GM12874 (cell line): ENCODE measurements around the gene MMP13.

Experiments
- CTCF ChIP-seq: IDR thresholded peaks from 2 replicates; pipeline ENCODE4 v1.5.1; 2011; ENCODE audit warnings: low read depth, mild to moderate bottlenecking, control low read depth, low read length, moderate library complexity; ENCODE audit not compliant: insufficient read depth

Gene MMP13

GRCh38 chr11:102964867-102965266, 9.3 kb upstream of the MMP13 start:
- TF ChIP-seq CTCF: no peak

- TF ChIP-seq CTCF: no peak
These were observed 2.4 kb upstream of the MMP13 start for GRCh38 chr11:102957953-102958352.

- no peak for TF ChIP-seq CTCF
These were observed 4.9 kb downstream of the MMP13 start for GRCh38 chr11:102950622-102951081.

GRCh38 chr11:102946237-102946636, 9.3 kb downstream of the MMP13 start:
- no peak for TF ChIP-seq CTCF

- TF ChIP-seq CTCF: peak; percentile 58
These were observed 14.6 kb downstream of the MMP13 start for GRCh38 chr11:102940714-102941588.

- no peak for TF ChIP-seq CTCF
These were observed 18.5 kb downstream of the MMP13 start for GRCh38 chr11:102936864-102937509.

- no peak for TF ChIP-seq CTCF
These were observed 20.0 kb downstream of the MMP13 start for GRCh38 chr11:102935514-102935913.
